Thoracic aorta (tissue), 2 donors: ENCODE measurements around the gene PGLYRP1. TPM values are rescaled to one million over a fixed set of nuclear protein-coding genes. Genes with fewer than 3 reads are reported as not detected.

ENCODE experiments used
- ATAC-seq: fragments of 150-250 bp; one replicate; pipeline ENCODE4 v1.8.0; 2017; ENCODE audit warnings: low read depth; ENCODE audit not compliant: insufficient number of reproducible peaks, low FRiP score
- DNase-seq: peaks from one replicate; pipeline ENCODE4 v3.0.0-alpha.2; 2020; ENCODE audit warnings: low spot score
- H3K27ac ChIP-seq, 2 donors: fragments of 200-600 bp; sonication (generic); 1 replicate in 1 of 2; 2 replicates in 1 of 2; pipeline ENCODE4 v1.5.1; 2016; ENCODE audit warnings: mild to moderate bottlenecking in 2 of 2, moderate library complexity in 2 of 2
- H3K27me3 ChIP-seq: fragments of 200-600 bp; sonication (generic); replicated peaks from 2 replicates; pipeline ENCODE4 v1.6.0; 2016; ENCODE audit warnings: mild to moderate bottlenecking; ENCODE audit not compliant: insufficient read depth
- H3K36me3 ChIP-seq: fragments of 200-600 bp; sonication (generic); one replicate; pipeline ENCODE4 v1.5.1; 2016
- H3K4me1 ChIP-seq, 2 donors: fragments of 200-600 bp; sonication (generic); 1 replicate in 1 of 2; 2 replicates in 1 of 2; pipeline versions ENCODE4 v1.5.1 to v1.6.0; 2016; ENCODE audit warnings: low read depth in 2 of 2, mild to moderate bottlenecking in 1 of 2; ENCODE audit not compliant: control insufficient read depth in 1 of 2
- H3K4me3 ChIP-seq: fragments of 200-600 bp; sonication (generic); 2 replicates; pipeline ENCODE4 v1.5.1; 2016; ENCODE audit warnings: mild to moderate bottlenecking
- H3K9me3 ChIP-seq: fragments of 200-600 bp; sonication (generic); 2 replicates; pipeline ENCODE4 v1.5.1; 2016
- CTCF ChIP-seq: fragments of 200-600 bp; sonication (generic); IDR thresholded peaks from one replicate; pipeline ENCODE4 v1.5.1; 2019; ENCODE audit warnings: antibody characterized with exemption
- total RNA-seq, 2 donors: library from RNA; depleted of rRNA; stranded (reverse); fragments of >200 nt; gene quantifications; one replicate each; pipeline versions ENCODE4 v1.1.0 to v1.2.3, GENCODE V29; 2016

PGLYRP1 gene
- not detected for total RNA-seq

- Histone ChIP-seq H3K27ac (no peak within 1 kb of the TSS), H3K4me3 (no peak within 1 kb of the TSS), H3K9me3 (no peaks in the 10 kb centered on the region), H3K4me1 (no peaks in the 10 kb centered on the region), H3K27me3 (no peaks in the 10 kb centered on the region), H3K36me3 (no peaks in the 10 kb centered on the region)
- no peak for TF ChIP-seq CTCF
- no peak for DNase-seq
- ATAC-seq, result no peak
Observed at GRCh38 chr19:46022431-46023310, at the start of gene PGLYRP1. PGLYRP1 (minus strand) TSS chr19:46023053; CDS start chr19:46023021, 32 bp downstream.

- Histone ChIP-seq H3K27ac (no peak overlapping the region), H3K4me1 (no peaks in the 10 kb centered on the region), H3K27me3 (peaks cover 3% of the 10 kb centered on the region), H3K4me3 (no peak overlapping the region), H3K9me3 (no peaks in the 10 kb centered on the region), H3K36me3 (no peaks in the 10 kb centered on the region)
- DNase-seq (no peak), ATAC-seq (no peak)
- TF ChIP-seq CTCF, result no peak
Observed at GRCh38 chr19:46069806-46070341, 47.0 kb upstream of the PGLYRP1 start.

GRCh38 chr19:46068345-46069258, 45.7 kb upstream of the PGLYRP1 start:
- Histone ChIP-seq H3K4me3 (no peak overlapping the region), H3K27me3 (peaks cover 3% of the 10 kb centered on the region), H3K36me3 (no peaks in the 10 kb centered on the region), H3K4me1 (no peaks in the 10 kb centered on the region), H3K9me3 (no peaks in the 10 kb centered on the region), H3K27ac (no peak overlapping the region)
- ATAC-seq, result no peak
- TF ChIP-seq CTCF, result no peak
- no peak for DNase-seq

GRCh38 chr19:46067691-46068090, 44.8 kb upstream of the PGLYRP1 start:
- Histone ChIP-seq H3K4me1 (no peaks in the 10 kb centered on the region), H3K36me3 (no peaks in the 10 kb centered on the region), H3K27ac (no peak overlapping the region), H3K9me3 (no peaks in the 10 kb centered on the region), H3K4me3 (no peak overlapping the region), H3K27me3 (peaks cover 3% of the 10 kb centered on the region)
- no peak for DNase-seq
- no peak for TF ChIP-seq CTCF
- ATAC-seq, result no peak

- Histone ChIP-seq H3K36me3 (no peaks in the 10 kb centered on the region), H3K9me3 (no peaks in the 10 kb centered on the region), H3K27ac (no peak overlapping the region), H3K27me3 (peaks cover 3% of the 10 kb centered on the region), H3K4me1 (no peaks in the 10 kb centered on the region), H3K4me3 (no peak overlapping the region)
- TF ChIP-seq CTCF, result no peak
- ATAC-seq (no peak), DNase-seq (no peak)
Observed at GRCh38 chr19:46066471-46066870, 43.6 kb upstream of the PGLYRP1 start.
